ENCODE measurements around the gene VRK2.

DNA sequence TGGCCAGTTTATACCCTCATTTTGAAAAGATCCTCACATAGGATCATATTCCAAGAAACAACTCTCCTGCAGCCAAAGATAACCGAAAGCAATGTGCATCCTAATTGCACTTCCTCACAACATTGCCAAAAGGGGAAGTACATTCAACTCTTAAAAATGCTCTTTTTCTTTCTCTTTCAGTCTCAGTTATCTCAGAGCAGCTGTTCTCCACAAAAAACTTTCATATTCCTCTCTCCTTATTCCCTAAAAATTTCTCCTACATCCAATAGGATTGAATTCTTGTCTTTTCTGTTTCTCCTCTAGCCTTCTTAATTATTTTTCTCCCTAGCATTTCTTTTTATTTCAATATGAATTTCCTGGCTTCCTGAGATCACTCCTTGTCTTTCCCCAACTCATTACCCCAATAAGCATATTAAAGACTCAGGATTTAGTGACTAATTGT, 7.4 kb upstream of the VRK2 start:
- TF ChIP-seq, protein P1, sequence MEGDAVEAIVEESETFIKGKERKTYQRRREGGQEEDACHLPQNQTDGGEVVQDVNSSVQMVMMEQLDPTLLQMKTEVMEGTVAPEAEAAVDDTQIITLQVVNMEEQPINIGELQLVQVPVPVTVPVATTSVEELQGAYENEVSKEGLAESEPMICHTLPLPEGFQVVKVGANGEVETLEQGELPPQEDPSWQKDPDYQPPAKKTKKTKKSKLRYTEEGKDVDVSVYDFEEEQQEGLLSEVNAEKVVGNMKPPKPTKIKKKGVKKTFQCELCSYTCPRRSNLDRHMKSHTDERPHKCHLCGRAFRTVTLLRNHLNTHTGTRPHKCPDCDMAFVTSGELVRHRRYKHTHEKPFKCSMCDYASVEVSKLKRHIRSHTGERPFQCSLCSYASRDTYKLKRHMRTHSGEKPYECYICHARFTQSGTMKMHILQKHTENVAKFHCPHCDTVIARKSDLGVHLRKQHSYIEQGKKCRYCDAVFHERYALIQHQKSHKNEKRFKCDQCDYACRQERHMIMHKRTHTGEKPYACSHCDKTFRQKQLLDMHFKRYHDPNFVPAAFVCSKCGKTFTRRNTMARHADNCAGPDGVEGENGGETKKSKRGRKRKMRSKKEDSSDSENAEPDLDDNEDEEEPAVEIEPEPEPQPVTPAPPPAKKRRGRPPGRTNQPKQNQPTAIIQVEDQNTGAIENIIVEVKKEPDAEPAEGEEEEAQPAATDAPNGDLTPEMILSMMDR (conservative IDR thresholded peaks at IDR 0.05 in 1 of 2, IDR thresholded peaks at IDR 0.05 in 1 of 2; ENCODE audit: extremely low read depth in 1 of 2, insufficient read depth in 1 of 2, low read depth in 1 of 2, low read length in 2 of 2) = no peak
- TF ChIP-seq EZH2 (IDR thresholded peaks at IDR 0.05; ENCODE audit: borderline replicate concordance, low read length) = no peak
